ENCODE measurements around the gene ALCAM. TPM values are rescaled to one million over a fixed set of nuclear protein-coding genes. Genes with fewer than 3 reads are reported as not detected.

The ALCAM gene
- total RNA-seq, 4 donors from 2014 or later: 18.6 to 43.7 (median 21.2) TPM

DNA sequence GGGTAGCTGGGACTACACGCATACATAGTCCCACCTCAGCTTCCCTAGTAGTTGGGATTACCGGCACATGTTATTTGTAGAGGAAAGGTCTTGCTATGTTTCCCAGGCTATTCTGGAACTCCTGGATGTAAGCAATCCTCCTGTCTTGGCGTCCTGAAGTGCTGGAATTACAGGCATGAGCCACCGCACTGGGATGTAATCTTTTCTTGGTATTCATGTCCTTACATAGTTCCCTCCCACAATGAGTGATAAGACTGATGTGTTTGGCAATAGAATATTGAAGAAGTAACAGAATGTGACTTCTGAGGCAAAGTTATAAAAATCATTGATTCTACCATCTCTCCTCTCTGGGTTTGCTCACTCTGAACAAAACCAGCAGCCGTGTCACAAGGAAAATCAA lies 22.7 kb upstream of the ALCAM start:
- H3K27ac ChIP-seq: no peak overlapping the region
- H3K36me3 ChIP-seq: no peaks in the 10 kb centered on the region
- no peaks in the 10 kb centered on the region for H3K4me1 ChIP-seq
- no peaks in the 10 kb centered on the region for H3K9me3 ChIP-seq
- DNase-seq: no peak
- TF ChIP-seq, protein P1, sequence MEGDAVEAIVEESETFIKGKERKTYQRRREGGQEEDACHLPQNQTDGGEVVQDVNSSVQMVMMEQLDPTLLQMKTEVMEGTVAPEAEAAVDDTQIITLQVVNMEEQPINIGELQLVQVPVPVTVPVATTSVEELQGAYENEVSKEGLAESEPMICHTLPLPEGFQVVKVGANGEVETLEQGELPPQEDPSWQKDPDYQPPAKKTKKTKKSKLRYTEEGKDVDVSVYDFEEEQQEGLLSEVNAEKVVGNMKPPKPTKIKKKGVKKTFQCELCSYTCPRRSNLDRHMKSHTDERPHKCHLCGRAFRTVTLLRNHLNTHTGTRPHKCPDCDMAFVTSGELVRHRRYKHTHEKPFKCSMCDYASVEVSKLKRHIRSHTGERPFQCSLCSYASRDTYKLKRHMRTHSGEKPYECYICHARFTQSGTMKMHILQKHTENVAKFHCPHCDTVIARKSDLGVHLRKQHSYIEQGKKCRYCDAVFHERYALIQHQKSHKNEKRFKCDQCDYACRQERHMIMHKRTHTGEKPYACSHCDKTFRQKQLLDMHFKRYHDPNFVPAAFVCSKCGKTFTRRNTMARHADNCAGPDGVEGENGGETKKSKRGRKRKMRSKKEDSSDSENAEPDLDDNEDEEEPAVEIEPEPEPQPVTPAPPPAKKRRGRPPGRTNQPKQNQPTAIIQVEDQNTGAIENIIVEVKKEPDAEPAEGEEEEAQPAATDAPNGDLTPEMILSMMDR (IDR thresholded peaks at IDR 0.05): no peak
- no peak for TF ChIP-seq POLR2A (IDR thresholded peaks at IDR 0.05)
- no peak overlapping the region for H3K4me3 ChIP-seq
- H3K27me3 ChIP-seq: no peaks in the 10 kb centered on the region

DNA sequence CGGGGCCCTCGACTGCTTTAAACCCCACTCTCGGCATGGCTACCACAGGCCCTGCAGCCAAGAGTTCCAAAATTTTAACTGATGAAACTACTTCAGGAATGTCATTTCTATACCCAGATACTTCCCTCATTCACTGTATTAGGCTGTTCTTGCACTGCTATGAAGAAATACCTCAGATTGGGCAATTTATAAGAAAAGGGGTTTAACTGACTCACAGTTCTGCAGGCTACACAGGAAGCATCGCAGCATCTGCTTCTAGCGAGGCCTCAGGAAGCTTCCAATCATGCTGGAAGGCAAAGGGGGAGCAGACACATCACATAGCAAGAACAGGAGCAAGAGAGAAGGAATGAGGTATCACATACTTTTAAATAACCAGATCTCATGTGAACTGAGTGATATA lies 21.6 kb upstream of the ALCAM start:
- H3K27me3 ChIP-seq: no peaks in the 10 kb centered on the region
- DNase-seq: no peak
- H3K36me3 ChIP-seq: no peaks in the 10 kb centered on the region
- H3K9me3 ChIP-seq: no peaks in the 10 kb centered on the region
- H3K4me3 ChIP-seq: no peak overlapping the region
- TF ChIP-seq, protein P1 (IDR thresholded peaks at IDR 0.05): no peak
- TF ChIP-seq POLR2A (IDR thresholded peaks at IDR 0.05): no peak
- no peaks in the 10 kb centered on the region for H3K4me1 ChIP-seq
- H3K27ac ChIP-seq: no peak overlapping the region

DNA sequence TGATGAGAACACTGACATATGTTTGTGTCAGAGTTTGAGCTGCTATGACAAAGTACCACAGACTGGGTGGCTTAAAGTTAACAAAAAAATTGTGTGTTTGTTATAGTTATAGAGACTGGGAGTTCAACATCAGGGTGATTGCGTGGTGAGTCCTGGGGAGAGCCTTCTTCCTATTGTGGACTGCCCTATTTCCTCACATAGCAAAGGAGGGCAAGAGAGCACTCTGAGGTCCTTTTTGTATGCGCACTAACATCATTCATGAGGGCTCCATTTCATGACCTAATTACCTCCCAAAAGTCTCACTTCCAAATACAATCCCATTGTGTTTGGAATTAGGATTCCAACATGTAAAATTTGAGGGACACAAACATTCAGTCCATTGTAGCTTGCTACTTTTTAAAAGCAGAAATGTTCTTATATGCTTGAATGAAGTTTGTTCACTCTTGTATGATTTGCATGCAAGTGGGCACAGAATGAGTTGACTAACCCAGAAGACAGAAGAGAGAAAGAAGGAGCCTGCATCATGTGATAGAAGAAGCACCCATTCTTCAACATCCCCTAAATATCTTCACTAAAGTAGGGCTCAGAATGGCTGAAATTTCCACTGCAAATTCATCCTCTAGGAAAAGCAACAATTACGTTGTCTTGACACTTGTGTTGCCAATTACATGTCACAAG lies 18.9 kb upstream of the ALCAM start:
- H3K27ac ChIP-seq: no peak overlapping the region

DNA sequence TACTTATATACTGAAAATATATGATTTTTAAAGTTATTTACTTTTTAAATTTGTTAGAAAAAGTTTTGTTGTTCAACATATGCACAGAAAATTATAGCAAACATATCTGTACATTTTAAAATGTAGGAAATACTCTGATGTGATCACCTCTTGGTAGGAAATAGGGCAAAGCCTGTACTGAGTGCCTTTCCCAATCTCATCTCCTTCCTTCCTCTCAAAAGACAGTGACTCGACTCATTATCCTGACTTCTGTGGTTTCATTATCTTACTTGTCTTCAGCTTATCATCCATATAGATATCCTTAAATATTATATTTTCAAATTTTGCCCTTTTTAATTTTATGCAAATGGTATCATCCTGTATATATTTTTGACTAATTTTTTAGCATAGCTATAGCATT lies 18.4 kb upstream of the ALCAM start:
- Histone ChIP-seq H3K36me3 (no peaks in the 10 kb centered on the region), H3K27ac (no peak overlapping the region), H3K27me3 (no peaks in the 10 kb centered on the region), H3K9me3 (no peaks in the 10 kb centered on the region), H3K4me3 (no peak overlapping the region), H3K4me1 (no peaks in the 10 kb centered on the region)
- TF ChIP-seq, protein P1 (IDR thresholded peaks at IDR 0.05): no peak
- no peak for TF ChIP-seq POLR2A (IDR thresholded peaks at IDR 0.05)
- no peak for DNase-seq

More for the DNA sequence above, 18.9 kb upstream of the ALCAM start:
- Histone ChIP-seq H3K4me3 (no peak overlapping the region), H3K4me1 (no peaks in the 10 kb centered on the region), H3K27me3 (no peaks in the 10 kb centered on the region), H3K9me3 (no peaks in the 10 kb centered on the region), H3K36me3 (no peaks in the 10 kb centered on the region)
- TF ChIP-seq, protein P1 (IDR thresholded peaks at IDR 0.05): no peak
- no peak for TF ChIP-seq POLR2A (IDR thresholded peaks at IDR 0.05)
- no peak for DNase-seq

DNA sequence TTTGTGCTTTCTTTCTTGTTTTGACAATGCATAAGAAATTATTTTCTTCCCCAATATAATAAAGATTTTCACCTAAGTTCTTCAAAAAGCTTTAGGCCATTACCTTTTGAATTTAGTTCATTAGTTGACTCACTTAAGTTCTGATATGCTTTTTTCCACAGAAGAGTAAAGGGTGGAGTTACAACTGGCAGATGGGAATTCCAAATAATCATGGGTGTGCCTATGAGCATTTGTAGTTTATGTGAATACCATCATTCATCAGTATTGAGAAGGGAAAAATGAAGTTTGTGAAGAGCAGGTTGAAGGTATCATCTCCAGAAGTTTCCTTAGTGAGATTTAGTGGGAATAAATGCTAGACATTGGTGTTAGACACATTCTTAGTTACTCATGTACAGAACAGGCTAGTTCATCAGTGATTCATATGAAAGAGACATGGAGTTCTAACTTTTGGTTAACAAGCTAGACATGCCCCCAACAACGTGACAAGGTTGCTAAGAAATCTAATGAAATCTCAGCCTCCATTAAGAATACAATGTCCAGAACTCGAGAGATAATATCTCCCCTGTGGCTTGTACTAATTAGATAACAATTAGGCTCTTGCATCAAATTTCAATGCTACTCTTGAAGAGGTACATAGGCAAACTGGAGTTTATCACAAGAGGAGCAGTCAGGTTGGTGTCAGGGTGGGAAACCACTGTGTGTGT lies 16.9 kb upstream of the ALCAM start:
- Histone ChIP-seq H3K9me3 (no peaks in the 10 kb centered on the region), H3K27me3 (no peaks in the 10 kb centered on the region), H3K4me3 (no peak overlapping the region), H3K27ac (no peak overlapping the region), H3K36me3 (no peaks in the 10 kb centered on the region), H3K4me1 (no peaks in the 10 kb centered on the region)
- no peak for TF ChIP-seq POLR2A (IDR thresholded peaks at IDR 0.05)
- TF ChIP-seq, protein P1 (IDR thresholded peaks at IDR 0.05): no peak
- DNase-seq: no peak

Measured in Peyer's patch (tissue), 4 donors.